Inflammatory macrophage treated with lipopolysaccharide for 1 hour (primary cell): ENCODE measurements around the gene PCID2.
"Not testable (repeated sequence)": the region's sequence is repeated elsewhere in the genome, so short reads cannot be mapped to it uniquely, and the experiment has no call there.

Experiments used
- DNase-seq, 2 donors: peaks; one replicate each; pipeline ENCODE4 v3.0.0-alpha.2; 2020 to 2022

PCID2 gene

GRCh38 chr13:113208421-113209335 lies at the start of gene PCID2:
PCID2 (minus strand) TSS chr13:113208669; CDS start chr13:113208634, 35 bp downstream.
- DNase-seq: peak; percentile 74 to 94

DNA sequence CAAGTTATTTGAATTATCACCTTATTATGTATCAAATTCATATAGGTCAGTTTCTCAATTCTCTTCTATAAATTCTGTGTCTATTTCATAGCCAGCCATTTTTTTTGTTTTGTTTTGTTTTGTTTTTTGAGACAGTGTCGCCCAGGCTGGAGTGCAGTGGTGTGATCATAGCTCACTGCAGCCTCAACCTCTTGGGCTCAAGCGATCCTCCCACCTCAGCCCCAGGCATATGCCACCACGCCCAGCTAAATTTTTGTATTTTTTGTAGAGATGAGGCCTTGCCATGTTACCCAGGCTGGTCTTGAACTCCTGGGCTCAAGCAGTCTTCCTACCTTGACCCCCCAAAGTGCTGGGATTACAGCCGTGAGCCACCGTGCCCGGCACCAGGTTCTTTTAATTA lies 49.4 kb upstream of the PCID2 start:
- not testable (repeated sequence) for DNase-seq

DNA sequence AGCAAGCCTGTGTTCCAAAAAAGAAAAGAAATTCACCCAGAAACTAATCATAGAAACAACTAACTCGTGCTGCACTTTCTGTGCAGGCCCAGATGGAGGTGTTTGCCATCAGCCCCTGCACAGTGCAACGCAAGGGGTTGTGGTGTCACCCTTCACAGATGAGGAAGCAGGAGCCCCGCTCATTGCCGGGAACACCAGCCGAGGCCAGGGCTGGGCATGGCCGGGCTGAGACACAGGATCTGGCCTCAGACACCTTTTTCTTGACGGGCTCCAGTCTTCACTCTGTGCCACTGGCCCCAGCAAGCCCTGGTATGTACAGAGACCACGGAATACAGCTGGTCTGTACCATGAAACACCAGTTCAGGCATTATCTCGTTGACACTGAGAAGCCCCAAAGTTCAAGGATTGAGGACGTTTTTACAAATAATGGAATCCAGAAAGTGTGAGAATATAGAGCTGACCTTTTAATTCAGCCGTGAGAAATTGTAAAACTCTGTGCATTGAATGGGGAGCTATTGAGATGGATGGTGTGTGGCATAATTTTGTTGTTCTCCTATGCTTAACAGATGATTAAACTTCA lies 44.1 kb upstream of the PCID2 start:
- no peak for DNase-seq

- DNase-seq: peak in 1 of 2 donors; percentile 7
These were observed 37.7 kb upstream of the PCID2 start for GRCh38 chr13:113245849-113246796.

DNA sequence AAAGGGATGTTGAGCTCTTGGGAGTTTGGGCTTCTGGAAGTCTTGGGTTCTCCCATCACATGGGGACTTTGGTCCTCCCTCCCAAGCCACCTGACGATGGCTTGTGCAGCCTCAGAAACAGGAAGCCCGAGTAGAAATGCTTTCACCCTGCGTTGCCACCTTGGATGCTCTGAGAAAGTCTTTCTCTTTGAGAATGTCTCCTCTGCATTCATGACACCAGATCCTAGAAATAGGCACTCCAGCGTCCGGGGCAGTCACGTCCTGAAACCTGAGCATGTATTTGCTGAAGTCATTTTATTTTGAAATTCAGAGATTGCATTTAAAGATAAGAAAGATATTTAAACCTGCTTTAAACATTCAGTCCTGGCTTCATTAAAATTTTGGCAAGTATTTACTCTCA lies 35.4 kb upstream of the PCID2 start:
- no peak for DNase-seq

- not testable (repeated sequence) for DNase-seq
These were observed 33.2 kb upstream of the PCID2 start for GRCh38 chr13:113241623-113242022.

DNA sequence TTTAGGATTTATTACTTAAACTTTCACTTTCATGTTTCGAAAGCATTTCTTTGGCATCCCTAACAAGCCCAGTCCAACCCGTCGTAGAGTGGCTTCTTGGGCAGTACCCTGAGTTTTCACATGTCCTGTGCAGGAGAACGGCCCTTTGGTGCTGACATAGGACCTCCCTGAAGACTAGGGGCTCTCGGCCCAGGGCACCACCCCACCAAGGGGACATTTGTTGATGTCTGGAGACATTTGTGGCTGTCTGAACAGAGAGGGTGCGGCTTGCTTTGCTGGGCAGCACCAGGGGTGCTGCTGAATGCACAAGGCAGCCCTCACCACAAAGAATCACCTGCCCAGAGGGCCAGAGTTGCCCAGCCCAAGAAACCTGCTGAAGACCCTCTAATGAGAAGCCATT lies 31.5 kb upstream of the PCID2 start:
- no peak for DNase-seq

DNA sequence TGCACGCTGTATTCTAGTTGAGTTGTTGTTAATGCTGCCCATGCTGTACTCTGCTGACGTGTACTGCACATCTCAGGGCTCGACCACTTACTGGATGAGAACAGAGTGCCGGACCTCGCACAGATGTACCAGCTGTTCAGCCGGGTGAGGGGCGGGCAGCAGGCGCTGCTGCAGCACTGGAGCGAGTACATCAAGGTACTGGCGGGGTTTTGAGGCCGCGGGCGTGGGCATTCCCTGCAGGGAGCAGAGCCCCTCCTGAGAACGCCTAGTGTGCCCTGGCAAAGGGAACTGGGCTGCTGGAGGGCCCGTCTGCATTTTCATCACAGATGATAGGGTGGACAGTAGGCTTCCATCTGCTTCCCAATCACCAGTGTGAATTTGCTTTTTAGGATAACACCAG lies 30.9 kb upstream of the PCID2 start:
- no peak for DNase-seq

DNA sequence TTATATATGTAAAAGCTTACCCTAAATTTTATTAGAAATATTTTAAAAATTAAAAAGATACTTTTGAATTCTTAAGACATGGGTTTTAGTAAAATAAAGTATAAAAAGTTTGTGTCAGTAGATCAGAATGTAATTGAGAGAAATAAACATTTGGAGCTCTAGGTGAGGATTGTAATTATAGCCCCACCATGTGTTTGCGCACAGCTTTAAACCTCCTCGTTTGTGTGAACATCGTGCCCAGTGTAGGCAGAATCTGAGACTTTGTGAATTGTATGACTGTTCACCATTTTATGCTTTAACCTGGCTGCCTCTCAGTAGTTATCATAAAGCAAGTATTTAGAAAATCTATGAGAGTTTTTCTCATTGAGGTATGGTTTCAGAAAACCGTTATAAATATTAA lies 30.1 kb upstream of the PCID2 start:
- no peak for DNase-seq

- DNase-seq: no peak
These were observed 24.6 kb upstream of the PCID2 start for GRCh38 chr13:113233101-113233500.

DNA sequence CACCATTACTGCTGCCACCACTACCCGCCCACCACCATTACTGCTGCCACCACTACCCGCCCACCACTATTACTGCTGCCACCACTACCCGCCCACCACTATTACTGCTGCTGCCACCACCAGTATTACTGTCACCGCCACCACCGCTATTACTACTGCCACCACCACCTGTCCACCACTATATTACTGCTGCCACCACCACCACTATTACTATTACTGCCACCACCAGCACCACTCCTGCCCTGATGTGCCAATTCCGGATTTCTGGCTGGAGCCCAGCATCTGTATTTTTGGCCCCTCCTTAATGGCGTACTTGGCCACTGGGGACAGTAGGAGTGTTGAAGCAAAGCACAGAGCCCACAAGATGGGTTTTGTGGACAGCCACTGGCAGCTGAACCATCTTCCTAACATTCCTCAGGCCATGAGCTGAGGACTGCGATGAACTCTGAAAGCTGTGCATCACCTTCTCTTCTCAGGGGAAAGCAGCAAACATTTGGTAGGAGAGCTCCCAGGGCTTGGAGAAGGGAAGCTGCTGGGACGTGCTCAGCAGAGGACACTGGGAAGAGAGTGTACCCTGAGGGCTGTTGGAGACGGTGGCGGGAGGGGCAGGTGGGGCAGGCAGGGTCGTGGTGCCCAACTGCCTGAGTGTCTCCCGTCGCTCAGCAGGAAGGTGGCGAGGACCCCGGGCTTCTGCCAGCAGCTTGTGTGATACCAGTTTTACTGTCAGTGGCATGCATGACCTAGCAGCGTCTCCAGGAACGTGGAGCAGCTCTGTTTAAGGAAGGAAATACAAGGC lies 23.9 kb upstream of the PCID2 start:
- DNase-seq: no peak

- DNase-seq: no peak
These were observed 23.1 kb upstream of the PCID2 start for GRCh38 chr13:113231306-113232207.

- DNase-seq: no peak
These were observed 21.3 kb upstream of the PCID2 start for GRCh38 chr13:113229791-113230190.

- no peak for DNase-seq
These were observed 20.7 kb upstream of the PCID2 start for GRCh38 chr13:113229161-113229560.

DNA sequence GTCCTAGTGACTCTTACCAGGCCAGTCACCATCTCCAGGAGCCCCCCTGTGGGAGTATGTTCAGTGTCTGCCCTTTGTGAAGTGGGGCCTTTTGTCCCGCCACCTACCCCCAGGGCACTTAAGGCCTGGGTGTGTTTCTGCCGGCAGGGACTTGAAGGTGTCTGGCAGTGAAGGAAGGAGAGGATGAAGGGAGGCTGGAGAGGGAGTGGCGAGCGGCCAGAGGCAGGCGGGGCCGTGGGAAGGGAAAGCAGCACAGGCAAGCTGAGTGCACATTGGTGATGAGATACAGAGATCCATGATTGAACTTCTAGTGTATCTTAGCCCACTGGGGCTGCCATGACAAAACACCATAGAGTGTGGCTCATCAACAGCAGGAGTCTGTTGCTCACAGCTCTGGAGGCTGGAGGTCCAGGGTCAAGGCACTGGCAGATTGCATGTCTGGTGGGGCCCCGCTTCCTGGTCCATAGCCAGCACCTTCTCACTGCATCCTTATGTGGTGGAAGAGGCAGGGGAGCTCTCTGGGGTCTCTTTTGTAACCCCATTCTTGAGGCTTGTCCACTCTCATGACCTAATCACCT lies 18.5 kb upstream of the PCID2 start:
- no peak for DNase-seq

DNA sequence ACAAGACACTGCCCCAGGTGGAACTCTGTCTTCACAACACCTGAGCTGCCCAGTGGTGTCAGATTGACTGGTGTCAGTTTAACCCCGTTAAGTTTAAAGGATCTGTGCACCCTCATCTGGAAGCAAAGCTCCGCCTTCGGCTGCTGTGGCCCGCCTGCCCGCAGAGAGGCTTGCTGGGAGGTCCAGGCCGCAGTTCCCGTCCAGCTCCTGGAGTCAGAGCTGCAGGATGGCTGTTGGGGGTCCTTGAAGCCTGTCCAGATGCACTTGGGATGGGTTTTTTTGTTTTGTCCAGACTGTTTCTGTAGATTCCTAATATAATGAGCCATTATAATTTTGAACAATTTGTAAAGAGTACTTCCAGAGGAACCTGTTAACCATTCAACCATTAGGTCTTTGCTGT lies 17.0 kb upstream of the PCID2 start:
- no peak for DNase-seq

DNA sequence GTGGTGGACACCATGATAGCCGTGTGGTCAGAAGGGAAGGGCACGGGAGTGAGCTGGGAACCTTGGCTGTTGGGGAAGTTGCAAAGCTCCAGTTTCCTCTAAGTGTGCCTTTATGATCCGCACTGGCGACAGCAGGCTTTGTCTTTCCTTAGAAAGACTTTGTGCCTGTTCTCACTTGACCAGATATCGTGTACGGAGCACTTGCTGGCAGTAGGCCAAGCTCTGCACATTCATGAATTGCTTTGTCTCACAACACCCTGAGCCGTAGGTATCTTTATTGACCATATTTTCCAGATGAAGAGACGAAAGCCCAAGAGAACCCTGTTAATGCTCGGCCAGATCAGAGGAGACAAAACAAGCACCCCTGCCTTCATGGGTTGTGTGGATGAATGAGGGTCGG lies 16.0 kb upstream of the PCID2 start:
- no peak for DNase-seq

DNA sequence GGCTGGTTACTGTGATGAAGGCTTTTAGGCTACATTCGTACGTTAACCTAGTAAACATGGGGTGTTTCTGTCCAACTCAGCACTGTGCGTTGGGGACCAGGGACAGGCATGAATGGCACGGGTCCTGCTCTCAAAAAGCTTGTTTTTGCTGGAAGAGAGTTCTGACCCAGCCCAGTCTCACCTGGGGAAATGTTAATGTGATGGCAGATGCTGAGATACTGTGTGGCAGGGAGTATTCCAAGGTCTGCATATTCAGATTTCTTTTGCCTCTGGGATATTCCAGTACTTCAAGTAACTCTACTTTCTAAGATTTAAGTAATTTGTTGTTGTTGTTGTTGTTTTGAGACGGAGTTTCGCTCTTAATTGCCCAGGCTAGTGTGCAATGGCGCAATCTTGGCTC lies 14.6 kb upstream of the PCID2 start:
- no peak for DNase-seq

DNA sequence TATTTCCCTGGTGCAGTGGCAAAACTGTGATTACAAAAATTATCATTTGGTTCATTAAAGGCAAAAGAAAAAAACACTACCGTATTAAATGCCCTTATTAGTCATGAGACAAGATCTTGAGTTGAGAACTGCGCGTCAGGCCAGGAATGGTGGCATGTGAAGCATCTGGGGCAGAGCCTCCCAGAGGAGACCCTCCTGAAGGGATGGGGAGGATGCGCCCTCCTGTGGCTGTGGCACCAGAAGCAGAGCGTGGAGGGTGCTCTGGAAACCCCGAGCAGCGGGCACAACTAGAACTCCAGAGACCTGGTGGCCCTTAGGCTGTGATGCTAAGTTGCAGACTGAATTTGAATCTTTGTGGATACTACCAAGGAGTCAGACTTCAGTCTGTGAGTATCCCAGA lies 12.4 kb upstream of the PCID2 start:
- no peak for DNase-seq

DNA sequence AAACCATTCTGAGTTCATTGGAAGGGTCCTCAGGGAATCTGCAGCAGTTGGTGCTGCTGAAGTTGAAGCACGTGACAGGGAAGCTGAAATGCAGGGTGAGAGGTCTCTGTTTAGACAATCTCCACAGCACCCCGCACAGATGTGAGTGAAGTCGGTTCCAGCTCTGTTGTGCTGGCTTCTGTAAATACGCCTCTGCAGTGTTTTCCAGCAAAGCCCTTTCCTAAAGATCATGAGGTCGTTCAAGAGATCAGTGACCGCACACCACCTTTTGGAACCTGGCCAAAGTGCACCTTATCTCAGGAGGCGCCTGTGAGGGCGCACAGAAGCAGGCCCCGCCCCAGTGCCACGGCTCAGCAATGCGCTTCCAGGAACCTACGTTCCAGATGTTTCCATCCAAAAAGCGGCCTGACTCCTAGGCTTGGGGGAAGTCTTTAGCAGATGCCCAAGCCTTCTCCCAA lies 11.7 kb upstream of the PCID2 start:
- no peak for DNase-seq
